ENCODE results near the gene RFX3. TPM values are rescaled to one million over a fixed set of nuclear protein-coding genes. Genes with fewer than 3 reads are reported as not detected.

The RFX3 gene
- total RNA-seq, 1 donor from 2014 or later, result 3.8 TPM

GRCh38 chr9:3490957-3491356 is 34.8 kb downstream of the RFX3 start:
- Histone ChIP-seq H3K27me3 (ENCODE audit: low read depth) (no peaks in the 10 kb centered on the region), H3K36me3 (no peaks in the 10 kb centered on the region), H3K9me3 (replicated peaks) (no peaks in the 10 kb centered on the region), H3K27ac (replicated peaks) (no peak overlapping the region), H3K4me1 (peaks cover 2% of the 10 kb centered on the region), H3K4me3 (no peak overlapping the region)
- intact Hi-C loops (cut with micrococcal nuclease), result no loop called here
- TF ChIP-seq CTCF (IDR thresholded peaks at IDR 0.05; ENCODE audit: borderline replicate concordance), result no peak
- no peak for DNase-seq

DNA sequence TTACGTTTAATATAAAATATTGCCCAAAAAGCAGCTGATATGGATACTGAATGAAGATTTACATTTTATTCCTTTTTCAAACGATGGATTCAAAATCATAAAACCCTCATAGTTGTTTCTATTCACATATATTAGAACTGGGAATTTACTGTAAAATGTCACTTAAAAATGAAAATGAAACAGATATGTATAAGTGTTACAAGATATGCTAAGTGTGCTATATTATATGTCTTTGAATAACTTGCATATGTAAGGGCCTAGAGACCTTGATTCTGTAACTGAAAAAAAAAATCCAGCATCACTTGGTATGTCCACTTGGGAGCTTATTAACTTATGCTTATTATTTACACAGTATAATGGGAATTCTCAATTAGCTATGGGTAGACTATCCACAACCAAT is 43.2 kb downstream of the RFX3 start:
- Histone ChIP-seq H3K4me1 (no peaks in the 10 kb centered on the region), H3K27ac (replicated peaks) (no peak overlapping the region), H3K36me3 (peaks cover 9% of the 10 kb centered on the region), H3K9me3 (replicated peaks) (peaks cover 11% of the 10 kb centered on the region), H3K4me3 (no peak overlapping the region), H3K27me3 (ENCODE audit: low read depth) (no peaks in the 10 kb centered on the region)
- intact Hi-C loops (cut with micrococcal nuclease), result no loop called here
- DNase-seq, result no peak
- TF ChIP-seq CTCF (IDR thresholded peaks at IDR 0.05; ENCODE audit: borderline replicate concordance), result no peak

GRCh38 chr9:3480353-3480655 is 45.5 kb downstream of the RFX3 start:
- intact Hi-C loops (cut with micrococcal nuclease), result no loop called here
- H3K9me3 ChIP-seq (replicated peaks), result peaks cover 18% of the 10 kb centered on the region
- no peak overlapping the region for H3K4me3 ChIP-seq
- H3K4me1 ChIP-seq, result no peaks in the 10 kb centered on the region
- H3K27me3 ChIP-seq (ENCODE audit: low read depth), result no peaks in the 10 kb centered on the region
- H3K27ac ChIP-seq (replicated peaks), result no peak overlapping the region
- no peak for DNase-seq
- no peak for TF ChIP-seq CTCF (IDR thresholded peaks at IDR 0.05; ENCODE audit: borderline replicate concordance)
- peaks cover 9% of the 10 kb centered on the region for H3K36me3 ChIP-seq

GRCh38 chr9:3479514-3480352 is 46.1 kb downstream of the RFX3 start:
- no peak overlapping the region for H3K27ac ChIP-seq (replicated peaks)
- H3K9me3 ChIP-seq (replicated peaks), result peaks cover 18% of the 10 kb centered on the region
- intact Hi-C loops (cut with micrococcal nuclease), result no loop called here

GRCh38 chr9:3478549-3478953 is 47.2 kb downstream of the RFX3 start:
- H3K36me3 ChIP-seq, result no peaks in the 10 kb centered on the region
- intact Hi-C loops (cut with micrococcal nuclease), result no loop called here
- H3K27ac ChIP-seq (replicated peaks), result peak overlapping the region; percentile 11
- no peak for DNase-seq
- H3K27me3 ChIP-seq (ENCODE audit: low read depth), result no peaks in the 10 kb centered on the region
- TF ChIP-seq CTCF (IDR thresholded peaks at IDR 0.05; ENCODE audit: borderline replicate concordance), result no peak
- peaks cover 18% of the 10 kb centered on the region for H3K9me3 ChIP-seq (replicated peaks)
- no peak overlapping the region for H3K4me3 ChIP-seq
- peaks cover 7% of the 10 kb centered on the region for H3K4me1 ChIP-seq

More at GRCh38 chr9:3479514-3480352, 46.1 kb downstream of the RFX3 start:
- H3K4me3 ChIP-seq, result no peak overlapping the region
- H3K27me3 ChIP-seq (ENCODE audit: low read depth), result no peaks in the 10 kb centered on the region
- no peak for TF ChIP-seq CTCF (IDR thresholded peaks at IDR 0.05; ENCODE audit: borderline replicate concordance)
- H3K4me1 ChIP-seq, result no peaks in the 10 kb centered on the region
- peaks cover 7% of the 10 kb centered on the region for H3K36me3 ChIP-seq
- DNase-seq, result no peak

Data from left ventricle myocardium inferior (tissue), 1 donor.